Spinal cord (tissue), 10 donors: ENCODE data around the gene RNF8. TPM values are rescaled to one million over a fixed set of nuclear protein-coding genes. Genes with fewer than 3 reads are reported as not detected.

Source experiments
- DNase-seq, 6 donors: peaks; one replicate each; pipeline versions ENCODE4 v3.0.0 to v3.0.0-alpha.2; 2013 to 2015; ENCODE audit warnings: low spot score in 6 of 6, low read depth in 4 of 6
- H3K27ac ChIP-seq: one replicate; pipeline ENCODE4 v1.5.1; 2013; ENCODE audit warnings: low read depth, low read length, control low read depth
- H3K27me3 ChIP-seq: one replicate; pipeline ENCODE4 v1.6.1; 2013; ENCODE audit warnings: low read length; ENCODE audit not compliant: control insufficient read depth, insufficient read depth
- H3K36me3 ChIP-seq: one replicate; pipeline ENCODE4 v1.6.1; 2013; ENCODE audit warnings: low read length; ENCODE audit not compliant: control insufficient read depth, insufficient read depth
- H3K4me1 ChIP-seq: one replicate; pipeline ENCODE4 v1.6.1; 2013; ENCODE audit warnings: low read length; ENCODE audit not compliant: control insufficient read depth, insufficient read depth
- H3K4me3 ChIP-seq: one replicate; pipeline ENCODE4 v1.5.1; 2013; ENCODE audit warnings: low read depth, low read length, control low read depth
- H3K9me3 ChIP-seq: one replicate; pipeline ENCODE4 v1.6.1; 2013; ENCODE audit warnings: low read length; ENCODE audit not compliant: control insufficient read depth, insufficient read depth
- WGBS: methylation state at CpG from one replicate; pipeline ENCODE4 v1.1.5; 2013; ENCODE audit warnings: missing lambda C conversion rate; ENCODE audit not compliant: insufficient coverage; 5-methylcytosine and 5-hydroxymethylcytosine counted together
- polyA plus RNA-seq, 2 donors: library from polyadenylated mRNA; unstranded; fragments of 120-200 nt; gene quantifications; one replicate each; pipeline ENCODE4 v1.2.1, GENCODE V29; 2013; ENCODE audit not compliant: insufficient read length in 2 of 2
- total RNA-seq, 2 donors: library from RNA; depleted of rRNA in 1 of 2; stranded (reverse); fragments of 120-200 nt in 1 of 2; fragments of >200 nt in 1 of 2; gene quantifications; one replicate each; pipeline versions ENCODE4 v1.2.3 to v1.2.4, GENCODE V29; 2013 to 2014
- donor health status: healthy.

Gene RNF8
- total and polyA plus RNA-seq, 4 donors = 22.8 to 31.0 (median 27.2) TPM

DNA sequence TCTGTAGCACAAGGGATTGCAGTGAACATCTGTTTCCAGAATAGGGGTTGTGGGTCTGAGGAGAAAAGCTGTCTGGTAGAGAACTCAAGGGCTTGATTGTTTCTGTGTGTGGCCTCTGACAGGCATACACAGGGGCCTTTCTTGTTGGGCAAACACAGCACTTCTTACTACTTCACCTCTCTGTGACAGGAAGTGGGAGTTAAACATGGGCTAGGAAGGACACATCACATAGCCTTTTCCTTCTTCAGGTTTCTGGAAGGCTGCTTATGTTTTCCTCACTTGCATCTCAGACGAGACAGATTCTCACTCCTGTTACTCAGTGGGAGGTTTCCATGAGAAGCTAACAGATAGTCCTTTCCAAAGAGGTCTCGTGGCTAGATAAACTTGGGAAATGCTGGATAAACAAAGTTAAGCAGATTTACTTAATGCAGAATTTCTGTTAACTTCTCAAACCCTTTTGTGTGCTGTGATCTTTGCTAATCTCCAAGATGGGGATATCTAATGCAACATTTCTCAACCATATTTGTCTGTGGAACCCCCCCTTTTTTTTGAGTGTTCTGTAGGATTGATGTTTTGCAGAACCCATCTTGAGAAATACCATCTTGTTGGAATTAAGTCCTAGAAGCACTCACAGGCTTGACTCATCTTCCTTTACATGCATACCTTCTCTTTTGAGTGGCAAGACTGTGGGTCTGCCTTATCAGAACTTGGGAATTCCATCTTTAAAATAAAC, 41.9 kb upstream of the RNF8 start:
- Histone ChIP-seq H3K27ac (no peak overlapping the region), H3K4me3 (no peak overlapping the region), H3K27me3 (no peaks in the 10 kb centered on the region), H3K9me3 (no peaks in the 10 kb centered on the region), H3K4me1 (peaks cover 26% of the 10 kb centered on the region), H3K36me3 (peaks cover 35% of the 10 kb centered on the region)
- peak in 2 of 6 donors; percentile 44 to 48 for DNase-seq
- no CpG with 5 or more reads among the region's 2 CpGs for whole genome bisulfite sequencing

DNA sequence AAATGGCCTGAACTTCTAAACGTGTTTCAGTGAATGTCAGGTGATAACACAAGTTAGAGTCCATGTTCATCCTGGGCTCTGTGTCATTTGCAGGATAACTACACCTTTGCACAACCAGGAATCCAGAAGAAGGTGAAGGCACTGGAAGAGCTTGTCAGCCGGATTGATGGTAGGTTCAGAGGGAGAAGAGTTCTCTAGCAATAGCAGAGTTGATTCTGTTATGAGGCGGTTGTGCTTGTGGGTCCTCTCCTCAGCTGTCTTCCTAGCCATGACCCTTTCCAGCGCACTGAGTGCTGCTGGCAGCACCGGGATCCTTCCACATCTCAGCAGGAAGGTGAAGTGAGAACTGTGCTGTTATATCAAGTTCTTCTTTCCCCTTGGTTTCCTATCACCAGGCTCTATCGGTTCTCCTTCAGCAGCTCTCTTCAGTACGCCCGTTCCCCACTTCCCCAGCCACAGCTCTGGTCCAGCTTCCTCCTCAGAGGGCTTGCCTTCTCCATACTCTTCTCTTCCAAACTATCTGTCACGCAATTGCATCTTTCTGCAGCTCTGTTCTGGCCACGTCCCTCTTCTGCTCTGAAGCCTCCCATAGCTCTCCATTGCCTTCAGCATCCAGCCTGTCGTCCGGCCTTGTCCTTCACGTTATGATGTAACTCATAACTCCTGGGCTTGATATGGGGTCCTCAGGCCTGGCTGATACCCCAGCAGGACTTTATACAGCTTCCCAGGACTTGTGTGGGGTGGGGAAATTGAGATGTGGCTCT, 39.9 kb upstream of the RNF8 start:
- Histone ChIP-seq H3K27ac (no peak overlapping the region), H3K36me3 (peaks cover 42% of the 10 kb centered on the region), H3K9me3 (no peaks in the 10 kb centered on the region), H3K27me3 (no peaks in the 10 kb centered on the region), H3K4me3 (no peak overlapping the region), H3K4me1 (peaks cover 21% of the 10 kb centered on the region)
- DNase-seq = no peak
- WGBS = 98% methylated on average over 12 of the region's 13 CpGs

DNA sequence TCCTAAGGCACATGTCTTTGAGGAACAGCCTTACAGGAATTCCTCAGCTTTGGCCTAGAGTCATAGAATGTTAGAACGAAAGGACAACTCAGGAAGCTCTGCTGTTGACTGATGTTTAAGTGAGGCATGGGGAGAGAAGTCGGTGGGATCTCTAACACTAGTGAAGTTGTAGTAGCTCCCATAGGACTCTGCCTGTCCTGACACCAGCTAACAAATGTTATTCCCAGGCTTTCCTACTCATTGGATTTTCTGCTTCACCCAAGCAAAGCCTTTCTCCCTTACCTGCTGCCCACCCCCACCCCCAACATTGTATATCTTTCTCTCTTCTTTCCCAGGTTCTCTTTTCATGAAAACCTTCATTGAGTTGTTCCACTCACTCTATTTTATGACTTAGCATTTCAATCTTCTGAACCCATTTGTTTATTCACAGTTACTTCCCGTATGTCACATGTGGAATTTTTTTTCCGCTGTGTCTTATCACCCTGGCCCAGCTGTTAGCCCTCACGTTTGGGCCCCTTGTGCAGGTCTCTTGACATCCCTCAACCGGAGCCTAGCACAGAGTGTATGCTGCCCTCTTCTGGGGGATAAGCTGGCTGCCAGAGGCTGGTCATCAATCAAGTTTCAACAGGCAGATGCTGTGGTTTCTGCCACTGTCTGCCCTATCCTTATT, 39.2 kb upstream of the RNF8 start:
- H3K27me3 ChIP-seq = no peaks in the 10 kb centered on the region
- WGBS = 66% methylated on average over 6 of the region's 6 CpGs
- H3K36me3 ChIP-seq = peaks cover 42% of the 10 kb centered on the region
- H3K9me3 ChIP-seq = no peaks in the 10 kb centered on the region
- no peak overlapping the region for H3K4me3 ChIP-seq
- peak in 2 of 6 donors; percentile 27 to 34 for DNase-seq
- peaks cover 14% of the 10 kb centered on the region for H3K4me1 ChIP-seq
- no peak overlapping the region for H3K27ac ChIP-seq

DNA sequence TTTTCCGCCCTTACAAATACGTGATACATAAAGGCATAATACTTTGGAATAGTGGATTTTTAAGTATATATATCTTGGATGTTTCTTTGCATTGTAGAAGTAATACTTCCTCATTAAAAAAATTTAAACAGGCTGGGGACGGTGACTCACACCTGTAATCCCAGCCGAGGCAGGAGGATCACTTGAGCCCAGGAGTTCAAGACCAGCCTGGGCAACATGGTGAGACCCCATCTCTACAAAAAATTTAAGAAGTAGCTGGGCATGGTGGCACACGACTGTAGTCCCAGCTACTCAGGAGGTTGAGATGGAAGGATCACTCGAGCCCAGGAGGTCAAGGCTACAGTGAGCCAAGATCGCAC, 38.6 kb upstream of the RNF8 start:
- H3K27me3 ChIP-seq = no peaks in the 10 kb centered on the region
- WGBS = 90% methylated on average over 2 of the region's 7 CpGs
- DNase-seq = no peak
- no peak overlapping the region for H3K4me3 ChIP-seq
- H3K27ac ChIP-seq = no peak overlapping the region
- H3K36me3 ChIP-seq = peaks cover 42% of the 10 kb centered on the region
- peaks cover 14% of the 10 kb centered on the region for H3K4me1 ChIP-seq
- no peaks in the 10 kb centered on the region for H3K9me3 ChIP-seq

DNA sequence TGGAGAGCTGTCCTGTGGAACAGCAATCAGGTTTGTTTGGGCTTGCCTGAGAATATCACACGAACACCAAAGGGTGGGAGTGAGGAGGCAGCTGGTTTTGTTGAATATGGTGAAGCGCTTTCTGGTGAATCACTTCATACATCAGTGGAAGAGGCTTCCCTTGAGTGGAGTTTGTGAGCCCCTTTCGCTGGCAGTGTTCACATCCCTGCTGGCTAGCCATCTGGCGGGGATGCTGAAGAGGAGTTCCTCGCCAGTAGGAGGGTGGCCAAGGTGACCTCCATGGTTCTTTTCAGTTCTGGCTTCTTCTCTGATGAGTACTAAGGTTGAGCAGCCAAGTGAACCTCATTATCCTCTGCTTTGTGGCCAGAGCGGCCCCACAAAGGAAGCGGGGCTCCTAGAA, 37.7 kb upstream of the RNF8 start:
- Histone ChIP-seq H3K9me3 (no peaks in the 10 kb centered on the region), H3K36me3 (peaks cover 46% of the 10 kb centered on the region), H3K4me3 (no peak overlapping the region), H3K27me3 (no peaks in the 10 kb centered on the region), H3K4me1 (peaks cover 19% of the 10 kb centered on the region), H3K27ac (no peak overlapping the region)
- DNase-seq = peak in 2 of 6 donors; percentile 50 to 85
- 79% methylated on average over 7 of the region's 7 CpGs for WGBS

DNA sequence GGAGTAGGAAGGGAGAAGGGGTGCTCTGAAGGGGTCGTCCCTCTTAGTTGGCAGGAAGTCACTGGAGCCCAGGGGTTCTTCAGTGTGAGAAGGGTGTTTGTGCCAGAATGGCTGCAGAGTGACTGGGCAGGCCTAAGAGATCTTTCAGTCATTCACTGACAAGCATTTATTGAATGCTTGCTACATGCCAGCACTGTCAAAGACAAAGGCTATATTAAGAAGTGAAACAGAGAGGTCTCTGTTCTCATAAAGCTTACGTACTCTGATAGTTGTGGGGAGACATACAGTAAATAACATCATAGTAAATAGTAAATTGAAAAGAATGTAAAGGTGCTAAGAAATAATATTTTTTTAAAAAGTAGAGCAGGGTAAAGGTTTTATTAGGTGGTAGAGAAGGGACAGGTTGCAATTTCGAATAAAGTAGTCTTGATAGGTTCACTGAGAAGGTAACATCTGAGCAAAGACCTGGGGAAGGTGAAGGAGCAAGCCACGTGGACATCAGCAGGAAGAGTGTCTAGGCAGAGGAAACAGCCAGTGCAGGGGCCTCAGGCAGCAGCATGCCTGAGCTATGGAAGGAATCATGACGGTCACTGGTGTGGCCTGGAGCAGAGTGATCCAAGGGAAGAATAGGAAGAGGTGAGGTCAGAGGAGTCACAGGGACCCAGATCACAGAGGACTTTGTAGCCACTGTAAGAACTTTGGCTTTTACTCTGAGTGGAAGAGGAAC, 36.3 kb upstream of the RNF8 start:
- DNase-seq = no peak
- Histone ChIP-seq H3K4me3 (no peak overlapping the region), H3K27ac (no peak overlapping the region), H3K4me1 (peaks cover 16% of the 10 kb centered on the region), H3K27me3 (no peaks in the 10 kb centered on the region), H3K9me3 (no peaks in the 10 kb centered on the region), H3K36me3 (peaks cover 50% of the 10 kb centered on the region)
- WGBS = 82% methylated on average over 4 of the region's 5 CpGs

DNA sequence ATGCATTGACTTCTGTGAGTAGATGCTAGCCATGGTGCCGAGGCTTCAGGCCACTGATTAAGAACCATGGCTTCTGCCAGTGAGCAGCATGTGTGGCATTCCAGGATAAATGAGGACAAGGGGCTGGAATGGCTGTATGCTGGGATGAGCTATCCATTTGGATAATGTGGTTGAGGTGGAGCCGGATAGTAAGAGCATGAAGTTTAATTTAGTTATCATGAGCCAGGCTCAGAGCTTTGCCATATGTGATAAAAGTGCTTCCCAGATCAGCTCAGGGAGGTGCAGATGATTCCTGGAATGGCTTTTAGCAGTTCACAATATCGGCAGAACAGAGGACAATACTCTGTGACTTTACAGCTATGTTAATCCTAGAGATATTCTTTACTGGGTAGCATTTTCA, 34.6 kb upstream of the RNF8 start:
- no peak overlapping the region for H3K27ac ChIP-seq
- 85% methylated on average over 2 of the region's 3 CpGs for WGBS
- peak in 2 of 6 donors; percentile 28 to 53 for DNase-seq
- no peaks in the 10 kb centered on the region for H3K27me3 ChIP-seq
- H3K4me1 ChIP-seq = peaks cover 26% of the 10 kb centered on the region
- no peak overlapping the region for H3K4me3 ChIP-seq
- H3K36me3 ChIP-seq = peaks cover 36% of the 10 kb centered on the region
- H3K9me3 ChIP-seq = no peaks in the 10 kb centered on the region

DNA sequence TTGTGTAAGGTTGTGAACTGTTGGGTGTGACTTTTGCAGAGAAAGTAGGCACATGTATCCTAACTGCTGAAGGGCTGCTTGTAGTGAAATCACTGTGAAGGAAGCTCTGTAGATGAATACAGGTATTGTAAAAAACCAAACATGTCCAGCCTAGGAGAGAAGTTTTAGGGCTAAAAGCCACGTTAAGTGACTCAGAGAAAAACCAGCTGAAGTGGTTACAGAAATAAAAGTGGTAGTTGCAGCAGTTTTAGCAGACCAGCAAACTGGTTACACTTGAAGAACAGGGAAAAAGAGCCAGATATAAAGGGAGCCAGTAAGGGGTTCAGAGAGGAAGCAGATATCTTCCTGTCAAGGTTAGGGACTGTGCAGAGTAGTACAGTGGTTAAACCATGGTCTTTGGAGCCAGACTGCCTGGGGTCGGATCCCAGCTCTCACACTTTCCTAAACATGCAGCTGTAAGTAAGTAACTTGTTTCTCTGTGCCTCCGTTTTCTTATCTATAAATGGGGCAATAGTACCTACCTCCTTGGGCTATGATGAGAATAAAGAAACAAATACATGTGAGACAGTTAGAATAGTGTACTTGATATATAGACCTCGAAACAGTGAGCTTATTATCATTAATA, 33.8 kb upstream of the RNF8 start:
- Histone ChIP-seq H3K27ac (no peak overlapping the region), H3K4me1 (peaks cover 26% of the 10 kb centered on the region), H3K36me3 (peaks cover 32% of the 10 kb centered on the region), H3K27me3 (no peaks in the 10 kb centered on the region), H3K4me3 (no peak overlapping the region), H3K9me3 (no peaks in the 10 kb centered on the region)
- DNase-seq = no peak
- WGBS = 94% methylated on average over 1 of the region's 4 CpGs

DNA sequence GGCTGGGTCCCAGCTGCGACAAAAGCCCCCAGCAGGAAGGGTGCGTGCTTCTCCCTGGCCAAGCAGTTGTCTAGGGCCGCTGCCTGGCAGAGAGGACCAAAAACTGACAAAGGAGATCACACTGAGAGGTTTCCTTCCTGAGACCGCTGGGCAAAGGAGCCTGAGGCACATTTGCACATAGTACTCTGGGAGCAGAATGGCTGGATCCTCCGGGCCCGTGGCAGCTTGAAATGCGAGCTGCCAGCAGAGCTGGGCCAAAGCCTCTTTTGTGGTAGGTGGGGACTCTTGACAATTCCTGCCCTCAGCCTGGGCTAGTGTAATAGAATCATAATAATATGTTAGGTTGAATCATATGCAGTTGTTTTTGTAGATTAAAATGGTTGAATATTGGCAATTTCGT, 33.1 kb upstream of the RNF8 start:
- Histone ChIP-seq H3K4me3 (no peak overlapping the region), H3K9me3 (no peaks in the 10 kb centered on the region), H3K36me3 (peaks cover 25% of the 10 kb centered on the region), H3K4me1 (peaks cover 23% of the 10 kb centered on the region), H3K27me3 (no peaks in the 10 kb centered on the region), H3K27ac (no peak overlapping the region)
- 47% methylated on average over 7 of the region's 8 CpGs for WGBS
- DNase-seq = peak in 2 of 6 donors; percentile 27 to 52
